Suprapubic skin (tissue), 3 donors: ENCODE measurements around the gene ZNF608.

Experiments
- EP300 ChIP-seq: sonication (generic); formaldehyde crosslinking; IDR thresholded peaks from one replicate; pipeline ENCODE4 v1.6.1; 2017; ENCODE audit warnings: antibody characterized with exemption
- POLR2A ChIP-seq, 2 donors: fragments of 450-650 bp; IDR thresholded peaks; one replicate each; pipeline ENCODE4 v1.6.1; 2017; ENCODE audit warnings: antibody characterized with exemption in 2 of 2, mild to moderate bottlenecking in 2 of 2, moderate library complexity in 2 of 2
- TF ChIP-seq, protein P1 (sequence below), 2 donors: fragments of 200-600 bp in 1 of 2; fragments of 450-650 bp in 1 of 2; sonication (generic) in 1 of 2; IDR thresholded peaks; one replicate each; pipeline ENCODE4 v1.5.1; 2016 to 2019; ENCODE audit warnings: antibody characterized with exemption in 2 of 2, mild to moderate bottlenecking in 1 of 2, moderate library complexity in 1 of 2

DNA sequence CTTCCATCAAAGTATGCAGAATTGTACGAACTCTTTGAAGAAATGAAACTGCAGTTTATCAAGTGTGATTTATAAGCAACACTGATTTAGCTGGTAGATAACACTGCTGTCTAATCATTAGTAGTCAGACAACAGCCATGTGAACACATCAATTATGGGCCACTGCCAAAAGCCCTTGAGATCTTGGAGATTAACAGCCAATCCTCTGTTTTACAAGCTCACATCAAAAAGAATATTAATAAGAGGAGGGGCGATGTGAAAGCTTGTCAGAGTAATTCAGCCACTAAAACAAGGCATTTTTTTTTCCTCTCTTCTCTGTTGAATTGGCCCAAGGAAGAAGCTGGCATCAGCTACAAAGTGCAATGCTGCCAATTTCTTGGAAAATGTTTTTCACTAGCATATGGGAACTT is 28.1 kb downstream of the ZNF608 start:
- TF ChIP-seq, protein P1, sequence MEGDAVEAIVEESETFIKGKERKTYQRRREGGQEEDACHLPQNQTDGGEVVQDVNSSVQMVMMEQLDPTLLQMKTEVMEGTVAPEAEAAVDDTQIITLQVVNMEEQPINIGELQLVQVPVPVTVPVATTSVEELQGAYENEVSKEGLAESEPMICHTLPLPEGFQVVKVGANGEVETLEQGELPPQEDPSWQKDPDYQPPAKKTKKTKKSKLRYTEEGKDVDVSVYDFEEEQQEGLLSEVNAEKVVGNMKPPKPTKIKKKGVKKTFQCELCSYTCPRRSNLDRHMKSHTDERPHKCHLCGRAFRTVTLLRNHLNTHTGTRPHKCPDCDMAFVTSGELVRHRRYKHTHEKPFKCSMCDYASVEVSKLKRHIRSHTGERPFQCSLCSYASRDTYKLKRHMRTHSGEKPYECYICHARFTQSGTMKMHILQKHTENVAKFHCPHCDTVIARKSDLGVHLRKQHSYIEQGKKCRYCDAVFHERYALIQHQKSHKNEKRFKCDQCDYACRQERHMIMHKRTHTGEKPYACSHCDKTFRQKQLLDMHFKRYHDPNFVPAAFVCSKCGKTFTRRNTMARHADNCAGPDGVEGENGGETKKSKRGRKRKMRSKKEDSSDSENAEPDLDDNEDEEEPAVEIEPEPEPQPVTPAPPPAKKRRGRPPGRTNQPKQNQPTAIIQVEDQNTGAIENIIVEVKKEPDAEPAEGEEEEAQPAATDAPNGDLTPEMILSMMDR (IDR thresholded peaks at IDR 0.05): no peak
- TF ChIP-seq POLR2A (IDR thresholded peaks at IDR 0.05) (no peak), EP300 (no peak)
